NCI-H510A treated with DMSO at 0.1 percent for 48 hours (cell line): ENCODE measurements around the gene SGIP1.

Experiments
- DNase-seq: peaks from one replicate; lab custom pipeline; 2025; lab: John Stamatoyannopoulos, UW

SGIP1 gene

GRCh38 chr1:66523562-66523961, 10.4 kb upstream of the SGIP1 start:
- no peak for DNase-seq

DNA sequence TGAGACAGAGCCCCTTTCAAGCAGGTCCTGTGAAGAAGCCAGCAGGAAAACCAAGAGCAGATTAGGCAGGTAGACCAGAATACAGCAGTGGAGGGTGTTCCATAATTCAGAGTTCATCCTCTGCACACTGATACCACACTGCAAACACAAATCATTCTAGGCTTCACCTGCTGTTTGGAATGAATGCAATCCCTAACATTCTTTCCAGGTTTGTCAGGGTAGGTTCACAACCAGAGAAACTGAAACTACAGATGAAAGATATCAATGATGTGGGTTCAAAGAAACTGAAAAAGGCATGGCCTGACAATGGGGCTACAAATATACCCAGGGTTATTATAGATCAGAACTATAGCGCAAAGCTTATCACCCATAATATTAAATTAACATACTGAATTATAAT, 8.9 kb upstream of the SGIP1 start:
- DNase-seq, result no peak

GRCh38 chr1:66526036-66526435, 7.9 kb upstream of the SGIP1 start:
- no peak for DNase-seq

DNA sequence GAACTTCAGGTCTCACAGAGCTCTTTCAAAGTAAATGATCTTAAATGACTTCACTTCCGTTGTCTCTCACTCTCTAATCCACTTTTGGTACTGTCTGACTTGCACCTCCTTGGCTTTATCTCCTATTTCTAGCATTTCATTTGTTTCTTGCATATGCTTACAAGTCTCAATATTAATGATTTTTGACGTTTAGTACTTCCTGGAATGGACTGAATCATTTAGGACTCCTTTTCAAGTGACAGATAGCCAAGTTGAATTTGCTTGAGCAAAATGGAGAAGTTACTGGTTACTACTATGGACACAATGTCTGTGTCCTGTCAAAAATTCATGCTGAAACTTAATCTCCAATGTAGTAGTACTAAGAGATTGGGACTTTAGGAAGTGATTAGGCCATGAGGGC, 7.0 kb upstream of the SGIP1 start:
- no peak for DNase-seq

DNA sequence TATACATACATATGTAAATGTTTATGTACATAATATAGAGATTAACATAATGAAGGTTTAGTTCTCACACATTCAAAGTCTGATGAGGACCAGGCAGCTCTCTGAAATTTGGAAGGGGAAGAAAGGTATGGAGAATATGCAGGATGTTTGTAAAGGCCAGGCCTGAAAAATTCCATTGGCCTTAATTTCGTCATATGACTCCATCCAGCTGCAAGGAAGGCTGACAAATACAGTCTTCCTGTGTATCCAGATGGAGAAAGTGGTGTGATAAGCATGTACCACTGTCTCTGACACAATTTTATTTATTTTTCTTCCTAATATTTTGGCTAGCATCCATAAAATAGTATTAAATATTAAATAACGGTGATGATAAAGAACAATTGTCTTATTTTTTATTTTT, 6.3 kb upstream of the SGIP1 start:
- DNase-seq, result no peak

- DNase-seq, result no peak
These were observed 5.4 kb upstream of the SGIP1 start for GRCh38 chr1:66528580-66528979.

DNA sequence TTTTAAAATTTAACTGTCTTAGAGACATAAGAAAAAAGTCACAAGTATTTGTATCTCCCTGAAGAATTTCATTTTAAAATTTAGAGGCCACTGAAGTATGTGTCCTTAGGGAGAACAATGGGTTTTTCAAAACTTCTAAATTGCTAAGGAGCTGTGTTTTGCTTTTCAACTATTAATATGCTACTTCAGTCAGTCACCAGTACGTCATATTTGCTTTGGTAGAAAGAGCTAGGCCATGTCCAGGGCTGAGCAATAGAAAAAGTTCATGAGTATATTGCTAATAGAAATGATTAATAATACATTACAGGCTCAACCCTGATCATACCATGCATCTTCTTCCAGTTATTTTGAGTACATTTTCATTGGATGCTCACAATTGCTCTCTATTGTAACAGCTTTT, 1.7 kb upstream of the SGIP1 start:
- no peak for DNase-seq

GRCh38 chr1:66532798-66533783, 862 bp upstream of the SGIP1 start:
- DNase-seq, result peak; percentile 83

- no peak for DNase-seq
These were observed 1.1 kb downstream of the SGIP1 start for GRCh38 chr1:66535061-66535460.

- DNase-seq, result no peak
These were observed 1.9 kb downstream of the SGIP1 start for GRCh38 chr1:66535853-66536252.

- DNase-seq, result no peak
These were observed 3.8 kb downstream of the SGIP1 start for GRCh38 chr1:66537718-66538117.

DNA sequence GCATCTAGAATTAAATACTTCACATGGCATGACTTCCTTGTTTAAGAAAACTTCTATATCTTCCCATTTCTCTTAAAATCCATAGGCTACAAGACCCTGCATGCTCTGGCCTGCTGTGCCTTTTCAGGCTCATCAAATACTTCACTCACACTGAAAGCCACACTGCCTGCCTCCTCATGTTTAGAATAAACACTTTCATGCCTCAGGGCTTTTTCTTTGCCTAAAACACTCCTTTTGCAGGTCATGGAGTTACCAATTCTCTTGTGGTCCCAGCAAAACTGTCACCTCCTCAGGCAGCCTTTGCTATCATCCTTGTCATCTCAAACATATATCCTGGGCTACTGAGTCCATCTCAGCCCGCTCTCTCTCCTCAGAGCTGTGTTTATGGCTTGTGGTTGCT, 5.5 kb downstream of the SGIP1 start:
- no peak for DNase-seq

GRCh38 chr1:66540434-66541032, 6.6 kb downstream of the SGIP1 start:
- no peak for DNase-seq

DNA sequence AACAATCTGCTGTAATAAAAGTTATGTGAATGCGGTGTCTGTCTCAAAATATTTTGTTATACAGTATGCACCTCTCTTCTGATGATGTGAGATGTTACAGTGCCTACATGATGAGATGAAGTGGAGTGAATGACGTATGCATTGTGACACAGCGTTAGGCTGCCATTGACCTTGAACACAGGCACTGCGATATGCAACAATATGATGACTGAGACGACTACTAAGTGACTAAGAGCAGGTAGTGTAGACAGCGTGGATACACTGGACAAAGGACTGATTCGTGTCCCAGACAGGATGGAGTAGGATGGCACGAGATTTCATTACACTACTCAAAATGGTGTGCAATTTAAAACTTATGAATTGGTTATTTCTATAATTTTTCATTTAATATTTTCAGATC, 8.4 kb downstream of the SGIP1 start:
- peak; percentile 66 for DNase-seq

DNA sequence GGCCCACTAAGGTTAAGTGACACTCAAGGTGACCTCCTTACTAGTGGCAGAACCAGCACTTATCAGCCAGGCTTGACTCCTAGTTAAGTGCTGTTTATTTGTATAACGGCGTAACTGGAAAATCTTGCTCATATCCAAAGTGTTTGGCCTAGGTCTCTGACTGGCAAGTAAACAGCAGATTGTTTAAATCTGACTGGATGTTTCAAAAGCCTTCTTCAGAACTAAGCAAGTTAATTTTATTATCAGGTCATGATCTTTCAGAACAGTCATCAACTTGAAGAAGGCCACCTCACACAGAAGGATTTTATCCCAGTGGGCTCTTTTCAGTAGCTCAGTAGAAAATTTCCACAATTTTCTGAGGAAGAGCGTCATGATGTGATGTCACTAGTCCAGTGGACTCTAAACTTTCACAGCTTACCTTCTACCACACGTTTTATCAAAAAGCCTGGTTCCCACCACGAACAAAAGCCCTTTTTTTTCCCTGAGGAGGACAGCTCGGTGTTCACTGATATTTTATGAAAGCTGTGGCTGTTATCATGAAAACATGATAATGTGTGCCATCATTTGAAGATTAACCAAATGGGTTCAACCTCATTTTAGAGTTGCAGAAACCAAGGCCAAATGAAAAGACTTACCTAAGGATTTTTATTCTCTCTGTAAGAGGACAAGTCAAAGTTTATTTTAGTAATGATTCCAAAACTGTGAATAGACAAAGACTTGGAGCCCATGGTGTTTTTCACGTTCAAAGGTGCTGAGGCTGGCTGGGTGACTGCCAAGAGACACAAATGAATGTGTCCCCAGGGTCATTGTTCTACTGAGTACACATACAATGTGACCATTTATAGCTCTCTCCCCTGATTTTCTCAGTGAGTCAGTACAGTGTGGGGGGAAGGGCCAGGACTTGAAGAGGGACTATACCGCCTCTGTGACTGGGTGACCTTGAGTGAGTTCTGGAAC, 9.1 kb downstream of the SGIP1 start:
- peak; percentile 94 for DNase-seq

DNA sequence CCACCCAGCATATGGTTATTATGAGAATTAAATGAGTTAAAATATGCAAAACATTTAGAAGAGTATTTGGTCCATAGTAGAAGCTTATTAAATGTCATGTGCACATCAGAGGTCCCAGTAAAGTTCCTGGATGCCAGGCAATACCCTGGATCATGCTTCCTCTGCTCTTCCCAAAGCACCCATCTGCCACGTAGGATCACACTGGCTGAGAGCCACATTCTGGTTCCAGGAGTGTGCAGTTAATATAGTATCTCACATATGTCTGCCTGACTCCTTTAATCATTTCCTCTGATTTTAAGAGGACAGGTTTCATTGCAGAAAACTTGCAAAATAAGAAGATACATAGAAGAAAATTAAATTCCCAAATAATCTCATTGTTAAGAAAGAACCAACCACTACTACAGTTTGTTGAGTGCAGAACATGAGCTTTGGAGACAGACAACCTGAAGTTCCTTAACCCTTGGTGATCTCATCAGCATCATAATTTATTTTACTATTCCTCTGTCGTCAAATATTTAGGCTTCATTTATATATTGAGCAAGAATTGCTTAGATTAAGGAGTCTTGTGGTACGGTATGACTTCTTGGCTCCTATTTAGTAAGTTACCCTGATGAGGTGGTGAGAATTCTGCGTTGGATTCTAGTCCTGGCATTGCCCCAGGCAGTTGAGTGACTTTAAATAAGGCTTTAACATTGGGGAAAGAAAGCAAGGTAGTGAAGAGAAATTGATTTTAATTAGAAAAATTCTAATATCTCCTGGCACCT, 12.3 kb downstream of the SGIP1 start:
- no peak for DNase-seq

DNA sequence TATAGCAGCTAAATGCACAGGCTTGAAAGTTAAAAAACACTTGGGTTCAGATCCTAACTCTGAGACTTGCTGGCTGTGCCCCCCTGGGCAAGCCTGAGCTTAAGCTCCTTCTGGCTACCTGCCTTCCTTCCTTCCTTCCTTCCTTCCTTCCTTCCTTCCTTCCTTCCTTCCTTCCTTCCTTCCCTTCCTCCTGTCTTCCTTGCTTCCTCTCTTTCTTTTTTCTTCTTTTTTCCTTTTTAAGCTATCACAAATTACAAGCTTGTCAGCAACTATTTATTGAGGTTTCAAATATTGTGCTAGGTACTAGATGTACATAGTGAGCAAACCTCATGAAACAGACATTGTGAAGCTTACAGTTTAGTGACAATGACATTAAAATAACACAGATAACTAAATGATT, 15.1 kb downstream of the SGIP1 start:
- DNase-seq, result no peak

DNA sequence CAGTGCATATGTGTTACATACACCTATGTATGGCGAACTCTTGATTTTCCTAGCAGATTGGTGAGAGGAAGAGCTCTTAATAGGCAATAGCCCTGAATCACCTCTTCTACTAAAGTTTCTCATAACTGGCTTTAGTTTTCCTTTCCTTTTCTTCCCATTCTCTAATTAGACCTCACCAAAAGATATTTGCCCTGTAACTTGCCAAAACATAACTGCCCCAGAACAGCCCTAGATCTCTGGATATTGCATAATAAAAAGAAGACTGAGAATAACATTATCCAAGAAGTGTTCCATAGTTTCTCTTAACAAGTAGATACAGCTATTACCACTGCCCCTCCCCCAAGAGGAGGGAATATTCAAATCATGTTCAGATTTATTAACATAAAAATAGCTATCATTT, 16.3 kb downstream of the SGIP1 start:
- no peak for DNase-seq

DNA sequence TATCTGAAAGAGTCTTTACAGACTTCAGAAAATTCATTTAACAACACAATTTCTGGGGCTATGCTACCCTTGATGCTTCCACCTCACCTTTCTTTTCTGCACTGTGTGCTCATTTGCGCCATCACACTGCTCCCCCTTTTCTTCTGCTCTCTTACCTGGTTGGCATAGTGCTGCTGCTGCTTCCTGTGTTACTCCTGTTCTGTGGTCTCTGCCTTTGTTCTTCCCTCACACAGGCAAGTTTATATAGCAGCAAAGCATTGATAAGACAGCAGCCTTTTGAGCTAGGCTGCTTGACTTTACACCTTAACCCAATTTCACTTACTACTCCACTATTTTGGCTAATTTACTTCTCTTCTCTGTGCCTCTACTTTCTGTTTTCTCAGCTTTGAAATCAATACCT, 18.3 kb downstream of the SGIP1 start:
- DNase-seq, result no peak

DNA sequence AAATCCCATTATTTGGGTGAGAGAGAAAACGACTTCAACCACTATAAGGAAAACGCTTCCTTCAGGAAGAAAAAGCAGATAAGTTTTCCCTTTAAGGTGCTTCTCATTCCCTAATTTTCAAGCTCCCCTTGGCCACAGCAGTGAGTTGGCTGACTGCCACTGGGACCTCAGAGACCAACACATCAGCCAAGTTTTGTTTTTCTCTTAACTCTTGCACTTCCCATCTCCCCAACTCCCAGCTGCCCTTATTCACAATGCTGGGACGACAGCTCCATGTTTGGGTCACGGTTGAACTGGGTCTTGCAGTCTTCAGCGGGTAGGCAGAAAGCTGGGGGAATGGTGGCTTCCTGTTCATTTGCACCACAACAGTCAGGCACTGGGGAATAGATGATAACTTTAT, 18.9 kb downstream of the SGIP1 start:
- DNase-seq, result no peak

- DNase-seq, result no peak
These were observed 19.9 kb downstream of the SGIP1 start for GRCh38 chr1:66553846-66554245.

GRCh38 chr1:66556161-66556611, 22.2 kb downstream of the SGIP1 start:
- DNase-seq, result peak; percentile 61
